OCI-LY7 (cell line): ENCODE results near the gene RBM33.

ENCODE experiments used
- EZH2phosphoT487 ChIP-seq: fragments of 200-600 bp; sonication (generic); IDR thresholded peaks from 2 replicates; pipeline ENCODE4 v1.6.1; 2018; ENCODE audit warnings: low read depth, borderline replicate concordance, mild to moderate bottlenecking, mixed run types, antibody characterized with exemption, low read length, moderate library complexity, mixed read lengths
- TF ChIP-seq, protein P1 (sequence below): fragments of 200-600 bp; sonication (generic); conservative IDR thresholded peaks from 2 replicates; pipeline ENCODE4 v1.5.1; 2014; ENCODE audit warnings: mild to moderate bottlenecking, antibody characterized with exemption, low read length, moderate library complexity, mixed read lengths

- TF ChIP-seq, protein P1, sequence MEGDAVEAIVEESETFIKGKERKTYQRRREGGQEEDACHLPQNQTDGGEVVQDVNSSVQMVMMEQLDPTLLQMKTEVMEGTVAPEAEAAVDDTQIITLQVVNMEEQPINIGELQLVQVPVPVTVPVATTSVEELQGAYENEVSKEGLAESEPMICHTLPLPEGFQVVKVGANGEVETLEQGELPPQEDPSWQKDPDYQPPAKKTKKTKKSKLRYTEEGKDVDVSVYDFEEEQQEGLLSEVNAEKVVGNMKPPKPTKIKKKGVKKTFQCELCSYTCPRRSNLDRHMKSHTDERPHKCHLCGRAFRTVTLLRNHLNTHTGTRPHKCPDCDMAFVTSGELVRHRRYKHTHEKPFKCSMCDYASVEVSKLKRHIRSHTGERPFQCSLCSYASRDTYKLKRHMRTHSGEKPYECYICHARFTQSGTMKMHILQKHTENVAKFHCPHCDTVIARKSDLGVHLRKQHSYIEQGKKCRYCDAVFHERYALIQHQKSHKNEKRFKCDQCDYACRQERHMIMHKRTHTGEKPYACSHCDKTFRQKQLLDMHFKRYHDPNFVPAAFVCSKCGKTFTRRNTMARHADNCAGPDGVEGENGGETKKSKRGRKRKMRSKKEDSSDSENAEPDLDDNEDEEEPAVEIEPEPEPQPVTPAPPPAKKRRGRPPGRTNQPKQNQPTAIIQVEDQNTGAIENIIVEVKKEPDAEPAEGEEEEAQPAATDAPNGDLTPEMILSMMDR: no peak
- TF ChIP-seq EZH2phosphoT487: no peak
These were observed 168.7 kb downstream of the RBM33 start for GRCh38 chr7:155813125-155813524.
